H4 (cell line): ENCODE data around the gene SRSF7. TPM values are rescaled to one million over a fixed set of nuclear protein-coding genes. Genes with fewer than 3 reads are reported as not detected.
"Not testable (repeated sequence)": the region's sequence is repeated elsewhere in the genome, so short reads cannot be mapped to it uniquely, and the experiment has no call there.

Source experiments
- DNase-seq: peaks from one replicate; pipeline ENCODE4 v3.0.0-alpha.2; 2015; ENCODE audit warnings: low spot score
- total RNA-seq: library from RNA; depleted of rRNA; stranded (reverse); fragments of >200 nt; shearing (Covaris generic); gene quantifications from 2 replicates; pipeline ENCODE4 v1.2.3, GENCODE V29; 2014

The SRSF7 gene
- total RNA-seq, 1 experiment from 2014 or later, result 364 TPM

DNA sequence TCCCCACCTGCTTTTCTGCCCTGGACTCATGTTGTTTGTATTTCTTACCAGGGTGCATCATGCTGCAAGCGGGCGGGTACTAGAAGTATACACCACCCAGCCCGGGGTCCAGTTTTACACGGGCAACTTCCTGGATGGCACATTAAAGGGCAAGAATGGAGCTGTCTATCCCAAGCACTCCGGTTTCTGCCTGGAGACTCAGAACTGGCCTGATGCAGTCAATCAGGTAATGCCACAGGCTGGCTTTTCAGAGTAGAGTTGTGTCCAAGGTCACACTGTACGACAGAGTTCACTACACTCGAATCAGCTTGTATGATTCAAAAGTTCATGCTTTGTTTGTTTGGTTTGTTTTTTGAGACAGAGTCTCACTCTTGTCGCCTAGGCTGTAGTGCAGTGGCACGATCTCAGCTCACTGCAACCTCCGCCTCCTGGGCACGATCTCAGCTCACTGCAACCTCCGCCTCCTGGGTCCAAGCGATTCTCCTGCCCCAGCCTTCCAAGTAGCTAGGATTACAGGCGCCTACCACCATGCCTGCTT lies 19.4 kb downstream of the SRSF7 start:
- DNase-seq, result no peak

DNA sequence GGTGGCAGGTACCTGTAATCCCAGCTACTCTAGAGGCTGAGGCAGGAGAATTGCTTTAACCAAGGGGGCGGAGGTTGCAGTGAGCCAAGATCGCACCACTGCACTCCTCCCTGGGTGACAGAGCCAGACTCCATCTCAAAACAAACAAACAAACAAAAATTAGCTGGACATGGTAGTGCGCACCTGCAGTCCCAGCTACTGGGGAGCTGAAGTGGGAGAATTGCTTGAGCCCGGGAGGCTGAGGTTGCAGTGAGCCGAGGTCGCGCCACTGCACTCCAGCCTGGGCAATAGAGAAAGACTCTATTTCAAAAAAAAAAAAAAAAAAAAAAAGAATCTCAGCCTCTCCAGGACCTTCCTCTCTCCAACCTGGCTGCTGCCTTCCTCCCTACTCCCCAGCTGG lies 20.1 kb downstream of the SRSF7 start:
- DNase-seq, result no peak

DNA sequence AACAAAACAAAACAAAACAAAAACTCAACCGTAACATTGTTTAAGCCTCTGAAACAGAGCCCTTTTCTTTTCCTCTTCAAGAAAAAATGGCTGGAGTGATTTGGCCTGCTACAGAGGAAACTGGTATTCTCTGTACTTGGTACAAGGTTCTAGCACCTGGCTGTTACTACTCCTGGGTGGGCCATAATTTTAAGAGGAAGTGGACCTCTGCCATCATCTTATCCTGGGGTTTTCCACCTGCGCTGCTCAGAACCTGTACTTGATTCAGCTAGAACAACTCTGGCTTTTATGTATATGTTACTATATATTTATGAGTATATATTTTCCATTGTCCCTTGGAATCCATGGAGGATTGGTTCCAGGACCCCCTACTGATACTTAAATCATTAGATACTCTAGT lies 22.5 kb downstream of the SRSF7 start:
- no peak for DNase-seq

DNA sequence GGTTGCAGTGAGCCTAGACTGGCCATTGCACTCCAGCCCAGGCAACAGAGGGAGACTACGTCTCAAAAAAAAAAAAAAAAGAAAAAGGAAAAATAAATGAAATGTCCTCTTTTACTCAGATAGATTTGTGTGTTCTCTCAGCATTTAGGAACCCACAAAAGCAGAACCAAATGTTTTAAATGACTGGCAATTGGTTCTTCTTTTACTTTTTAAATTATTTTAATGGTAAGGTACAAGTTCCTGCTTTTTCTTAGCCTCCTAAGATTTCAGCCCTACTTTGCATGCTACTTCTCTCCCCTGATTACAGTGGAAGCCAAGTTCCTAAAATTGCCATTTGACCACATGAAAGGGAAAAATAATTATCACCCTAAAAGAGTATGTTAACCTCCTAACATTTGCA lies 23.5 kb downstream of the SRSF7 start:
- no peak for DNase-seq

DNA sequence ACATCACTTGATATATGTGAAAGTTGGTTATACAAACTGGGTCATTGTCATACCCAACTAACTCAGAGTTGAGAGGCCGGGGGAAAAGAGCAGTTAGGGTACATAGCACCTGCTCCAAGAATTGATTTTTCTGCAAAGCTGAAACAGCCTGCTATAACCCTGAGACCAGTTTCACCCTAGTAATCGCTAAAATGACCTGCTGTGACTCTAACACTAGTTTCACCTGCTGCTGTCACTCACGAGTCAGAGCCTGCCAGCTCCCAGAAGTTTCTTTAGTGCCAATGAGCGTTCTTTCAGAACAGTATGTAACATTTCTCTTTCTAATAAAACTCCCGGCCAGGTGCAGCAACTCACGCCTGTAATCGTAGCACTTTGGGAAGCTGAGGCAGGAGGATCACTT lies 28.0 kb downstream of the SRSF7 start:
- DNase-seq, result no peak

DNA sequence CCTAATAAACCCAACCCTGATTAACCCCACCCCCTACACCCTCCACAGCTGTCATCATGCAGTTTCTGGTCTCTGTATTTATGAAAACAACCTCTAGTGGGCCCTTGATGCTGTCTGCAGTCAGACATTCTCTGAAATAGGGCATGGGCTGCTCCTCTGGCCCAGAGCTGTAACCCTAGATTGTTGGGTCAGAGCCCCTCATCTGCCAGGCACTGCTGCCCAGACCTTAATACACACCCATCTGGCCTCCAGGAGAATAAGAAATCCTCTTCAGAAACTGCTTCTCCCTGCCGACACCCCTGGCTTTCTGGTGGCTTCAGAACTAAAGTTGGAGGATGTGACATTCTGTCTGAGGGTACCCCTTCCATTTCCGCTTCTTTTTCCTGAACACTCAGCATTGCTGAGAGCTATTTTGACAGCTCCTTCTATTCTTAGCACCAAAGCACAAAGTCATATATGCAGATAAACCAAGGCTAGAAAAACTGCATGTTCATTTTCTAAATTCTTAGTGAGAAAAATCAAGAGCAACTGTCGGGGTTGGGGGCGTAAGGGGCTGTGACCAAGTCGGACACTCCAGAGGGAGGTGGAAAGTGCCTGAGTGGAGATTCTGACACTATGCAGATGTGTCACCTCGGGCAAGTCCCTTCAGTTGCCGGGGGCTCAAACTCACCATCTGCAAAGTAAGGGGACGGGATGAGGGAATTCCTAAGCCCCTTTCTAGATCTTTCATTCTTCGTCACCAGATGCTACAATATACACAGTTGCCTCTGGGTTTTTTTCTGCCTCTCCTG lies 28.7 kb downstream of the SRSF7 start:
- DNase-seq, result no peak

DNA sequence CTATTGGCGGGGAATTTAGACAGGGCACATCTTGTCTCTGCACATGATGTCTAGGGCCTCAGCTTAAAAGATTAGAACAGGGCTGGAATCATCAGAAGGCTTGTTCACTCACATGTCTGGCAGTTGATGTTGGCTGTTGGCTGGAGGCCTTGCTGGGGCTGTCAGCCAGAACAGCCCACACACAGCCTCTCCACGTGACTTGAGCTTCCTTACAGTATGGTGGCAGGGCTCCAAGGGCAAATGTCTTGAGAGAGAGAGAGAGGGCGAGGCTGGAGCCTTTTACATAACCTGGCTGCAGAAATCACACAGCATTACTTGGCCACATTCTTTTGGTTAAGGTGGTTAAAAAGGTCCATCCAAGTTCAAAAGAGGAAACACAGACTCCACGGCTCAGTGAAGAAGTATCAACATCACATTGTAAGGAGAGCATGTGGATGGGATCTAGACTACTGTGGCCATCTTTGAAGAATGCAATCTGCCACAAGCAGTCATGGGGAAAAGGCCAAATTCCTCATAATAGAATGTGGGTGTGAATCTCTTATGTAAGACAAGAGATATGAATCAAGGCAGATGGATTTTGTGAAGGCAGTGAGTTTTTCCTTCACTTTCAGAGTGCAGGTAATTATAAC lies 30.4 kb downstream of the SRSF7 start:
- peak; percentile 94 for DNase-seq

DNA sequence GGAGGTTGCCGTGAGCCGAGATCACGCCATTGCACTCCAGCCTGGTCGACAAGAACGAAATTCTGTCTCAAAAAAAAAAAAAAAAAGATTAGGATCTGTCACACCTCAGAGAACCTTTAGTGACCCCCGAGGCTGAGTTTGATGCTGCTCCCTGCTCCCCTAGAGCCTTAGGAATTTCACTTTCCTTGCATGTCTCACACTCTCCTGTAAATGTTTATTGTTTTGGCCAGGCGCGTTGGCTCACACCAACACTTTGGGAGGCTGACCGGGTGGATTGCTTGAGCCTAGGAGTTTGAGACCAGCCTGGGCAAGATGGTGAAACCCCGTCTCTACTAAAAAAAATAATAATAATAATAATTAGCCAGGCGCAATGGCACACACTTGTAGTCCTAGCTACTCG lies 31.5 kb downstream of the SRSF7 start:
- no peak for DNase-seq

DNA sequence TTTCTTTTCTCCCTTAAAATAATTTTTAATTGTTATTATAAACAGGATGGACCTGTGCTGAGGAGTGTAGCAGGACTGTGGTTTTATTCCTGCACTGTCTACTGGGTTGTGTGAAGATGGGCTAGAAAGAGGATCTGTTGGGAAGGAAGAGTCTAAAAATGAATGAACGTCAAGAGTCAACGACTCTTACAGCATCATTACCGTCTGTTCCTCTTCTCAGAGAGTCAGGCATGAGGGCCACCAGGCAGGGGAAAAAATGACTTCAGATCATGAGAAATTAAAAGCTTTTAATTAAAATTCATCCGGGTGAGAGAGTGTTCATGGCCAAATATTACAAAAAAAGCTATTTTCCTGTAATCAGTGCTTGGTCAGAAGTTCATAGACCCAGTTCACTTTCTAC lies 32.6 kb downstream of the SRSF7 start:
- no peak for DNase-seq

DNA sequence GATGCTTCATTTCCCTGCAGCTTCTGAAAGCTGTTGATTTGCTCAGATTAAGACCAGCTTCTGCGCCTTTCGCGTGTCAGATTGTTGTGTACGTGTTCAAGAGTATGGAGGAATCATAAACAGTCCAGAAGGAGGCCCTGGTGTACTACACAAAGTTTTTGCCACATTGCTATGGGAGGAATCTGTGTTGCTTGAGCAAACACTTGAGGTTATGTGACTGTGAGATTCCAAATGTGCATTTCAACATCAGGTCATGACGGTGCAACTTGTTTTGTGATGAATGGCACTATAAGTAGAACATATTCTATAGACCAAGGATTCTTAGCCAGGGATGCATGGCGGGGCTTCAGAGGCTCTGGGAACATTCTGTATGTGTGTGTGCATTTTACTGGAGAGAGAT lies 35.0 kb downstream of the SRSF7 start:
- DNase-seq, result peak; percentile 51

DNA sequence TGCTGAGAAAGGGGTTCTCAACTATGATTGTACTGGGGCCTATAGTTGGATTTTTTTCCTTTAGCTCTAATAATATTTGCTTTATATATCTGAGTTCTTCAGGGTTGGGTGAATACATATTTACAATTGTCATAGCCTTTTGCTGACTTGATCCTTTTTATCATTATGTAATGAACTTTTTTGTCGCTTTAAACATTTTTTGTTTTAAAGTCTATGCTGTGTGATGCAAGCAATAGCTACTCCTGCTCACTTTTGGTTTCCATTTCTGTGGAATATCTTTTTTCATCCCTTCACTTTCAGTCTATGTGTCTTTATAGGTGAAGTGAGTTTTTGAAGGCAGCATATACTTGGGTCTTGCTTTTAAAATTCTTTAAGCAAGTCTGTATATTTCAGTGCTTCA lies 36.2 kb downstream of the SRSF7 start:
- not testable (repeated sequence) for DNase-seq

DNA sequence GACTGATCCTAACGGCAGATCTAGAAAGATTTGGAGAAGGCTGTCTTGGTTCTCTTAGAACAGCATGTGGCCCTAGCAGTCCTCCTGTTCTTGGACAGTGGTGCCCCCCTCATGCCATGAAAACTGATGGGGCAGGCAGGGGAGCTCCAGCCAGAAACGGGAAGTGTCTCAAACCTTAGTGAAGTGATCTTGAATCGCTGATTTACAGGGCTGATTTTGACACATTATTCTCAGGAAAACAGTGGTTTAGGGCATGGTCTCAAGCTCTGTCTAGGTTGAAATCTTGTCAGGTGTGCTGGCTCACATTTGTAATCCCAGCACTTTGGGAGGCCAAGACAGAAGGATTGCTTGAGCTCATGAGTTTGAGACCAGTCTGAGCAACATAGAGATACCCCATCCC lies 37.8 kb downstream of the SRSF7 start:
- no peak for DNase-seq

DNA sequence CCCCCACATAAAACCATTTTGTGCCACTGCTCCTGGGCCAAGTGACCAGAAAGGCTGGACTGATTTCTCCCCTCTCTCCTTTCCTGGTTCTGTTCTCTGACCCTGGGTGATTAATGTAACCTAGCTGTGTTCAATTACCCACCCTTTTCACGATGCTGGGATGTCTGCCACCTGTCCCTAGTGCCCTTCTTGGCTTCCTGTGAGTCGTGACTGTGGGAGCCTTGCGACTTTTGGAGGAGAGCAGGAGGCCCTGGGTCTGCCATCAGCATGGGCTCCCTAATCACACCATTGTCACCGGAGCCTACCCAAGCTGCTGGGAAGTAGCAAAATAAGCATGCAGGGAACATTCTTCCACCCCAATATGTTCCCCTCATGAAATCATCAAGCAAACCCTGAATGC lies 38.3 kb downstream of the SRSF7 start:
- DNase-seq, result no peak

DNA sequence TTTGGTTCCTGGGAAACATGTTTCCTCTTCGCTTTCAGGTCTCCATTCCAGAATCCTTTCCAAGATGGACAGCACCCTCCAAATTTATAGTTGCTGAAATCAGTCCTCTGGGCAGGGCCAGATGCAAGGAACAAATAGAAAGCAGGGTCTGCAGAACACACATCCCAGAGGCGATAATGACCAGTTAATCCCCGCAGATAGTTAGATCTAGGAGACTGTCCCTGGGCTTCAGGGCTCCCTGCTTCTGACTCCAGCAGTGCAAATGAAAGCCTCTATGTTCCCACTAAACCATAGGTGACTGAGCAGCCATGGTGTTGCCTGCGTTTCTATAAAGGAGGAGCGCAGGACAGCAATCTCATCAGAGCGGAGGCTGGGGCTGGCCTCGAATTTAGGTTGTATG lies 38.7 kb downstream of the SRSF7 start:
- no peak for DNase-seq

DNA sequence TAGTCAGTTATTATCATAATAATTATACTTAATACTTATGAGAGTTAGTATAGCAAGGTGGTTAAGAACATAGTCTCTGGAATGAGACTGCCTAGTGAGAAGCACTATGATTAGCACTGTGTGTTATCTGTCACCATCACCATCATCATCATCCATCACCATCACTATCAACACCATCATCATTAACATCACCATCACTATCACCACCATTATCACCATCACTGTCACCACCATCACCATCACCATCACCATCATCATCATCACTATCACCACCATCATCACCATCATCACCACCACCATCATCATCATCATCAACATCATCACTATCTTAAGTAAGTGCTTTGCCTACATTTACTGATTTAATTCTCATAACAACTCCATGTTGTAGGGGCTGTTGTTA lies 39.6 kb downstream of the SRSF7 start:
- no peak for DNase-seq

DNA sequence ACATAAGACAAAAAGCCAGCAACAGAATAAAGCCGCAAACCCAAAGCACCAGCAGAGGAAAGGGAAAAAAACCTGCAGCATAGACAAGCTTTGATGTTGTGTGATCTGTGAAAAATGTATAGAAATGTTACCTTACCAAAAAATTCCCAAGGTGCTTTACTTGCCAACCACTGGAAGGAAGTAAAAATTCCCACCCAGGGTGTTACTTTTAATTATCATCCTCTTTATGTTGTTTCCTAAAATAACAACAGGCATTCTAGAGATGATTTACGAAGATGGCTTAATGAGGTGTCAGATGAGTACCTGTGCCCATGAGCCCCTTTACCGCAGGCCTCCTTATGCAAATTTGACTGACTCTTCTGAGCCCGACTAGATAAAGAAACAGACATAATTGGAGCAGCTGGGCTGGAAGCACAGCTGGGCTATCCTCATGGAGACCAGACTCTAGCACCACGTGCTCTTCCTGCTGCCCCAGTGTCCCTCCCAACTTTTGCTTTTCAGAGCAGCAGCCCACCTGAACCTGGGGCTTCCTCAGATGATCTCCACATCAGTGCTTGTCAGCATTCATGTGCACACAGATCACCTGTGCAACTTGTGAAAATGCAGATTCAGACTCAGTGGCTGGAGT lies 41.5 kb downstream of the SRSF7 start:
- DNase-seq, result no peak

DNA sequence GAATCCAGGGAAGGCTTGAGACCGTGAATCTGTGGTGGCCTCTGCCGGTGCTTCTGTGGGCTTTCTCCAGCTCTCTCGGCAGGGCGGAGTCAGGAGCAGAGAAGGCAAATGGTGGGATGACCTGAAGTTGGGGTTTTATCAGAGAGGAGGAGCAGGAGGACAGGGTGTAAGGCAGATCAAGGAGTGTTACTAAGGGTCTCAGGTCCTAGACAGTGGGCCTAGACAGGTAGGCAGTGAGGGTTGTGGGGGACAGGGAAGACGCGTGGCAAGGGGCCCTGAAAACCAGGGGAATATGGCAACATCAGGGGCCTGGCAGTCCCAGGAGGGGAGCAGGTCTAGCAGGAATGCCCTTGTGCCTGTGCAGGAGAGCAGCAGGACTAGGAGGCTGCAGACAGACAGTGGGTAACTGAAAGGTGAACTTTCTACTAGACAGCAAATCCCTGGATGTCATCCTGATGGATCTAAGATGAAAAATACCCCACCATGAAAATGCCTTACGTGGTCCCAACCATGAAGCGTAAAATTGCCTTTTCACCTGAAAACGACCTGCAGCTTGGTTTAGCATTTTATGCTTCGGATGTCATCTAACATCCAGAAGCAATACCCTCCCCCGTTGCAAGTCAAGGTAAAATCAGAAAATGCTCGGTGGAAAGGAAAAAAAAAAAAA lies 42.1 kb downstream of the SRSF7 start:
- no peak for DNase-seq

DNA sequence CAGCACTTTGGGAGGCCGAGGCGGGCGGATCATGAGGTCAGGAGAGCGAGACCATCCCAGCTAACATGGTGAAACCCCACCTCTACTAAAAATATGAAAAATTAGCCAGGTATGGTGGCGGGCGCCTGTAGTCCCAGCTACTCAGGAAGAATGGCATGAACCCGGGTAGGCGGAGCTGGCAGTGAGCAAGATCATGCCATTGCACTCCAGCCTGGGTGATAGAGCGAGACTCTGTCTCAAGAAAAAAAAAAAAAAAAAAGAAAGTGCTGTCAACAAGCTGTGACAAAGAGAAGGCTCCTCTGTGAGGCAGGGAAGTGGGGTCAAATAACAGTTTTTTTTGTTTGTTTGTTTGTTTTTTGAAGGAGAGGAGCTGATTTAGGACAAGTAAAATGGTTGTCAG lies 42.7 kb downstream of the SRSF7 start:
- not testable (repeated sequence) for DNase-seq

DNA sequence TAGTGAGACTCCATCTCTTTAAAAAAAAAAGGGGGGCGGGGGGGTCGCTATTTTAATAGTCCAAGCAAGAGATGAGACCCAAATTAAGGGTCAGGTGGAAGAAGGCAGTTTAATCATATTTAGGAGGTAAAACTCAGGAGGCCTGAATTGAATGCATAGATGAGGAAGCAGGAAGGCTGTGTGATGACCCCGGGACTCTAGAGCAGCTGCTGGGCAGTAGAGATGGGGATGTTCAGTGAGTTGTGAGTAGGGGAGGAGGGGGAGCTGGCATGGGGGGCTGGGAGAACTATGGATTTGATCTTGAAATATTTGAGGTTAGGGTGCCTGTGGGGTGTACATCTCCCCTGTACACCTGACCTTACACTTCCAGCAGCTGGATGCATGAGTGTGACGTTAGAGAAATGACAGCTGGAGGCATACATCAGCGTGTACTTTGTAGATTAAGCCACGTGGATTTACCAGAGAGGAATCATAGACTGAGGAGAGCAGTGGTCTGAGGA lies 44.3 kb downstream of the SRSF7 start:
- no peak for DNase-seq

DNA sequence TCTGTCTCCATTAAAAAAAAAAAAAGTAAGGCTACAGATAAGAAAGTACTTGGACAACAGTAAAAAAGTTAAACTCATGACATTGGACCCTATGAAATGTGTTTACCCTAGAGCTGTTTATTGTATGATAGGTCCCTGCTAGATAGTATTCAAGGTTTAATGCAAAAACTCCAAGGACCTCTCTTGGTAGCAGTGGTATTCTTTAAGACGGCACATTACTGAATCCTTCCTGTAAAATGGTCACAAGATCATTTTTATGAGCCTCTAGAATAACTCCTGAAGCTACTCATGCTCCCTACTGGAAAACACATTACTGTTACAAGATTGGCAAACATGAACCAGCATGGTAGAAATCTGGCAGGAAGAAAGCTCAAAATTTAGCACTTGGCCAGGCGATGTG lies 46.5 kb downstream of the SRSF7 start:
- DNase-seq, result no peak

DNA sequence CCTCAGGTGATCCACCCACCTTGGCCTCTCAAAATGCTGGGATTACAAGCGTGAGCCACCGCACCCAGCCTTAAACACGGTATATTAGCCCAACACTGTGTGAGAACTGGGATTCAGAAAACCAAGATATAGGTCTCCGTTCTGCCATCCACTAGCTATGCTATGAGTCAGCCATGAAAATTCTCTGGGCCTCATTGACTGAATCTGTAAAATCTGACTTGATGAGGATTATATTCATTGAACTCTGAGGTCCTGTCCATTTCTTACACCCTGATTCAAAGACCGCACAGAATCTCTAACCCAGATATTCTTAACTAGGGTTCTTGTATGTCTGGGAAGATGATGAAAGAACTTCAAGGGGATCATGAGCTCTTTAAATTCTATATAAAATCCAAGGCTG lies 47.8 kb downstream of the SRSF7 start:
- DNase-seq, result not testable (repeated sequence)

DNA sequence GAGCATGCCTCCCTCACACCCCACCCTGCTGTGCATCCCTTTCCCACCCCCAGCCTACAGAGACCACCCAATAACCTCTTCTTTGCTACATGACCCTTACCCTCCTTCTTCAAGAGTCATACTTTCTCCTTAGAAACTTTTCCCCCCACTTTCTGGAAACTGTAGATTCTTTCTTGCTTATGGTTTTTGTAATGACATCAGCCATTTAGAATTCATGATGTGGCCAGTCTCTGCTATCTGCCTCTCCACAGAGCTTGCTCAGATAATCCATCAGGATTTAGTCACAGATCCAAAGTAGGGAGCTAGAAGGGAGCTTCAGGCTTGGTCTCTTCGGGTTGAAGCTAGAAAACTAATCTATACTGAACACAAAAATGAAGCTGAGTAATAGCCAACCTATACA lies 48.7 kb downstream of the SRSF7 start:
- DNase-seq, result peak; percentile 64
